NCI-H226 (cell line): Measurements from ENCODE around the gene PSD2.

Experiments used
- DNase-seq: peaks from one replicate; pipeline ENCODE4 v3.0.0-alpha.2; 2015

The PSD2 gene

DNA sequence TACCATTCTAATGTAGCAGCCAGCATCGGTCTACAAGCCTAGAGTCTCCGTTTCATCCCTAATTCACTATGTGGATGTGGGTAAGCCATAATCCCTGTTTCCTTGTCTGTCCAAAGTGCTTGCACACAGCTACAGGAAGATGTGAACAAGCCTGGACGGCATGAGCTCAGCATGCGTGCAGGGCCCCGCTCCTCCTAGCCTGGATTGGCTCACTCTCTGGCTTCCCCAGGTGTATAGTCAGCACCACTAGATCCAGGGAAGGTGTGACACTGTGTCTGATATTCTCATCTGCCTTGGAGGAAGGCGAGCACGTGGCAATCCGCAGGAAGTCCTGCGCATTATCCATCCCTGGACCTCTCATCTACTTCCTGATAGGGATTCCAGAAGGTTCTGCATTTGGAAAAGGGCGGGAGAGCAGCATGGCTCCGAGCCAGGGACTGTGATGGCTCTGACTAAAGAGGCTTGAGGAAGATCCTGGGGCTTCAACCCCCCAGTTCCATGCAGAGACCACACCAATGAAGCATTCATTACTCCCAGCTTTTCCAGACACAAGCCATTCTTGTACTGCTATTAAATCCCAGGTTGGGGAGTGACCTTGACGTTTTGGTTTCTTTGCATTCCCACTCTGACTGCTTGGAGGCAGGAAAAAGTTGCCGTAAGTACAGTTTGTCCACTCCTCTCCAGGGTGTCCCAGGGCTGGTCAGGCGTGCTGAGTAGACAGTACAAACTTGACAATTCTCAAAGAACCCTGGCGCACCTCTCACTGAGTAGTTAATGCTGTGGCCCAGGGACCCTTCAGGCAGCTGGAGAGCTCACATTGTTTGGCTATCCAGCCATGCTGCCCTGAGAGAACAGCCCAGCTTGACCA, 65.6 kb downstream of the PSD2 start:
- DNase-seq: no peak

DNA sequence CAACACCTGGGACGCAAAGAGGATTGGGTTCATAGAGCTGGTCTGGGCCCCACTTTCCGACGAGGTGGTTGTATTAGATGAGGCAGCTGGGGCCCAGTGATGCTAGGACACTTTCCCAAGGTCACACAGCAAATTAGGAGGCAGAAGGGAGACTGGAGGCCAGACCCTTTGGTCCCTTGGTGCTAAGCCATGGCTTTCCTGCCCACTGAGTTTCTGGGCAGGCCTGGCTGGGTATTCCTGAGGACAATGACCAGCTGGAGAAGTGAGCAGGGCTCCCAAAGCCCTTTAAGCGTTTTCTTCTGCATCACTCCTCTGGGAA, 66.2 kb downstream of the PSD2 start:
- no peak for DNase-seq

DNA sequence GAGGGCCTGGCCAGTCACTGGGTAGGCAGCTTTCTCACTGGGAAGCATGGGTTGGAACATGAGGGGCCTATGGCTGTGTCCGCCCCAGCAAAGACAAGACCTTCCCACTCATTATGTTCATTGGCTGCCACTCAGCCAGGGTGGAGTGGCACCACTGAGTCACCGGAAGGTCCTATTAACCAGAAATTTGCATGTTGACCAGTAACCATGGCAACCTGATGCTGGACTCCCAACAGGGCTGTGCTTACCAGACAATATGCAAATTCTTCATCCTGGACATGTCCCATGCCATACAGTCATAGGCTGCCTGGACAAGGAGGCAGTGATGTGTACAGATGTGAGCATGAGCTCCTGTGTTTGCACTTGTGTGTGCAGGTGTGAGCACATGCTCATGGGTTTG, 66.7 kb downstream of the PSD2 start:
- DNase-seq: no peak

DNA sequence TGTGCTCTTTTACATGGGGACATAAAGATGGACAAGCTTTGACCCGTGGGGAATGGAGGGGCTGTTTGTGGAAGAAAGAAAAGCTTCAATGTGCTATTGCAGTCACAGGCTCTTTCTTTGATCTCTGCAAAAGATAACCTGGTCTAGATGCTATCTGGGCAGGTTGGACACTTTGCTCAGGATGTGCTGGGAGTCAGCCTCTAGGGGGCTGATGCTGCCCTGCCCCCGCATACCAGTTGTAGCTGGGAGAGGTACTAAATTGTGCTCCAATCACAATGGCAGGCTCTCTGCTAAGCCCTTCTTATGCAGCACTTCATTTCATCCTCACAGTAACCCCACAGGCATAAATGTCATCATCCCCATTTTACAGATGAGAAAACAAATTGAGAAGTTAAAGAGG, 67.2 kb downstream of the PSD2 start:
- DNase-seq: no peak

DNA sequence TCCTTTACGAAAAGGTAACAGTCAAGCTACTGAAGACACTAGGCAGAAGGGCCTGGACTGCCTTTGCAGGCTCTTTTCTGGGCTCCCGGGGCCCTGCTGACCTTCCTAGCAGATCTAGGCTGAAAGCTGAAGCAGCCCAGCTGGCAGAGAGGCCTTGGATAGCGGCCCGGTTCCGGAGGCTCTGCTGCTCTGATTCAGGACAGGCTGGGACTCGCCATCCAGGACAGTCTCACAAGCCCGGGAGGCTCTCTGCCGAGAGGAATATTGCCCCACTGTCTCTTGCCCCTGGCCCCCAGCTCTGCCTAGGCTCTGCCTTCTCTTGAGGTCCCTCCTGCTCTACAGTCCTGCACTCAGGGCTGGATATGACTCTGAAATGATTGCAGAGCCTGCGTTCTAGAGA, 67.8 kb downstream of the PSD2 start:
- no peak for DNase-seq

DNA sequence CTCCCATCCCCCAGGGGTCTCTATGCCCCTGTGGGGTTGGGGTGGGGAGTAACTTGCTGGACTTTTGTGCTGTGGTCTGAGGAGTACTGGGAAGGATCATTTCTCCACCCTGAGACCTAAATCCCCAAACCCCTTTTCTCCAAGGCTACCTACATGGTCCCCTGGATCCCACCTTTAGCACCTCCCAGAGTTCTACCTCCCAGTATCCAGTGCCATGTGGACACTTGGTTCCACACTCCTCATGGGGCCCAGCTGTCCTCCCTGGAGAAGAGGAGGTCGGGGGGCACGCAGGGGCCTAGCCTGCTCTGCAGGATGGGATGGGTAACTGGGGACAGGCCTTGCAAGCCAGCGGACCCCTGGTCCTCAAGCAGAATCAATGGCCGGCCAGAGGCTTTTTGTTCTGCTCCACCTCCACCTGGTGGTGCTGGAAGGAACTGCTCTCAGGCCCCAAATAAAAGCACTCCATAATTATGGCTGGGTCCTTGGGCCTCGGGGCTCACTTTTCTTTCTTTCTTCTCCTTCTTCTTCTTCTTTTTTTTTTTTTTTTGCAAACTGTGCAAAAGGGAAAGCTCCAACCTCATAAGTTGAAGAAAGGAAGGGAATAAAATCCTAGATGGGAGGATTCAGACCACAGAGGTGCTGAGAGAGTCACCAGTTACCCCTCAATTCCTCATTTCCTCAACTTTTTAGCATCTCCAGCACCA, 68.4 kb downstream of the PSD2 start:
- DNase-seq: no peak

DNA sequence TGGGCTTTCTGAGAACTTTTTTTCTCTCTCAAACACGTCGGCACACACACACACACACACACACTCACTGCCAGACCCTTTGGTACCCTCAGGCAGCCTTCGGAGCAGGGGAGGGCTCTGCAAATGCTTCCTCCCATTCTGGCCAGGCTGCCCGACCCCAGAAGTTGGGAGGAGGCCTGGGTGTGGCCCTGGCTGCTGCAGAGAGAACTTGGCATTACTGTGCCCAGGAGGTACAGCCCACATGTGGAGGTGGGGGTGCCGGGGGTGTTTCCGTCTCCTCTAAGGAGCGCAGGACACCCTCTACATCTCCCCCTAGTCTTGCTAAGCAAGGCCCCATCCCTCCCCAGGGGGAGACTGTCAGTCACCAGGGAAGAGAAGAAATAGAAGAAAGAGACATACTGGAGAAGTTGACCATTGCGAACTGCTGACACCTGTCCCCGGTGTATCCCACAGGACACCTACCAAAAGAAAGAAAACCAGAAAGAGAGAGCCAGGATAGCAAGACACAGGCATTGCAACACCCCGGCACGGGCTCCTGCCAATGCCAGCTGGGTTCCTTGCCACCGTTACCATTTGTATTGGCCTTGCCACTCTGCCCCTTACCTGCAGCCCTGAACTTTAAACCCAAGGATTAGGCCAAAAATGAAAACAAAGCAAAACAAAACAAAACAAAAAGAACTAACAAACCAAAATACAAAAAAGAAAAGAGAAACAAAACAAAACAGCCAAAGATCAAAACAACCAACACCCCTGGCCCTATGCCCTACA, 69.3 kb downstream of the PSD2 start:
- DNase-seq: no peak

DNA sequence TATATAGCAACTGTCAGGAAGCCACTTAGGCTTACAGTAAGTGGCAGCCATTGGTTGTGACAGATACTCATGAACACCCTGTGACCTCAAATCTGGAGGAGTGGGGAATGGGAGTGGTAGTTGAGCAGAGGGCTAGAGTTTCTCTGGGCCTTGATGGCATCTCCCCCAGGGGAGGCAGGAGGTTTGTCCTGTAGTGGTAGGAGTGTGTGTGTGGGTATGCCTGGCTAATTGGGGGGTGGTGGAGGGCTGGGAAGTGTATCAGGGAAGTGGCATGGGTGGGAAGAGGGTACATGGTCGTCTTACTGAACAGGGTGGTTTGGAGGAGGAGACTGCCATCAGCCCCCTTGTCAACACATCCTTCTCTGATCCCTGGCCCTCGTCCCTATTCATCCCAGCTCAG, 71.5 kb downstream of the PSD2 start:
- DNase-seq: no peak

DNA sequence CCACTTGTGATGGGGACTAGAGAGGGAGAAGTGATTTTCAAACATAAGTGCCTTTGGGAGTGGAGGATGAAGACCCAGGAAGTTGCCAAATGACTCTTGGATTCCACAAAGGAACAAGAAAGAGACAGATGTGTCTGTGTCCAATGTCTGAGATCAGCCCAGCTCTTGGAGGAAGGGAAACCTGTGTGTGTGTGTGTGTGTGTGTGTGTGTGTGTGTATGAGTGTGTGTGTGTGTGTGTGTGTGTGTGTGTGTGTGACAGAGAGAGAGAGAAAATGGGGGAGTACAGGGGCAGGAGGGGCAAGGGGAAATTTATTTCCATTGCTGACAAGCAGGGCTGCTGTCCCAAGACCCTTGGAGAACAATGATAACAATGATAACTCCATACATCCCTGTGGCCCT, 72.0 kb downstream of the PSD2 start:
- DNase-seq: no peak

DNA sequence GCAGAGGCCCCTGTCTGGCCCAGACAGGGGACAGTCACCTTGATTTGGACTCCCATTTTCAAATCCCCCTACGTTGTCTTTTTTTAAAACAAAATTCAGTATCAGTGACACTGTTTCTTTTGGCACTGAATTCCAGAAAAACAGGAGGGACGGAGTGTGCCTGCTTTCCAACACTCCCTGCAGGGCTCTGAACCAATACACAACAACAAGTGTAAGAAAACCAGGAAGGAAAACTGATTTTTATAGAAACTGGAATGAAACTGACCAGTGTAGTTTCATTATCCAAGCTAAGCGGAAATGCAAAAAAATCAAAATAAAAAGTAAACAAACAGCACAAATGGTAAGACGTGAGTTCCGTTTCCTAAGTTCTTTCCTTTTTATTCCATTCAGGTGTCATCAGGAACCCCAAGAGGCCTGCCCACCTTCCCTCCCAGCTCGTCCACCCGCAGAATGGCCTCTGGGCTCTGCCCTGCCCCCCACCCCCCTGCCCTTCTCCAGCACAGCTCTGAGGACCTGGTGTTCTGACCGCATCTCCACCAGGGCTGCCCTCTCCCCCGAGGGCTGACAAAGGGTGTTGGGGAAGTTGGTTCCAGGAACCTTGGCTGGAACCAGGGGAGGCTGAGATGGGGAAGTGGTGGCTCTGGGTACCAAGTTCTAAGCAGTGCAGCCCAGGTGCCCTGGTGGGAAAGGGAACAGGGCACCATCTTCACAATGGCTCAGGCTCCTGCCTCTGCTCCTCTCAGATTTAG, 73.6 kb downstream of the PSD2 start:
- no peak for DNase-seq

DNA sequence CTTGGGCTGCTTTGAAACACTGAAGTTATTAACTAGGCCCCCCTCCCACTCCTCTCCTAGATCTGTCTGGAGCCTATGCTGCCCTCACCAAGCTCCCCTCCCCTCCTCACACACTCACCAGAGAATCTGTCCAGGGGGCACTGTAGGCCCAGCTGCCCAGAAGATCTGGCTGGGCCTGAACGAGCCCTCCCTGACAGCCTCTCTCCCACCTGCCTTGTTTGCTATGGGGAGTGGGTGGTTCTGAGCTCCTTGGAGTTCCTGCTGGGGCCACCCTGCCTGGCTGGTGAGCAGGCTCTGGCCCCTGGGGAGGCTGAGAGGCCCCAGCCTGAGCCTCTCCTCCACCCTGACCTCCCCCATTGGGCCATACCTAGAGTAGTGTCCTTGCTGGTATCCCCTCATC, 75.1 kb downstream of the PSD2 start:
- no peak for DNase-seq

DNA sequence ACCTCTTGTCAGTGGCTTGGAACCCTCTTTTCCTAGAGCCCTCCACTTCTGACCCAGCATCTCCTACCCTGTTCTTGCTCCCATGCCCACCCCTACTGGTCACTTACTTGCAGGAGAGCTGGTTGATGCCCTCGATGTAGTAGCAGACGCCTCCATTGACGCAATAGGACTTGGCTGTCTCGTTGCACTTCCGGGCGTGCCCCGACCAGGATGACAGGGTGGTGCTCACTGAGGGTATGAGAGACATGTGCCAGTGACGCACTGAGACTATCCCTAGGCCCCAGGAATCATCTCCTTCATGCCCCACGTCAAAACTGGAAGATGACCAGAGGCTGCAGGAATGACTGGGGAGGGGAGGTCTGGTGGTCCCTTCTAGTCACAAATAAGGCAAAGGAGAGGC, 76.0 kb downstream of the PSD2 start:
- no peak for DNase-seq

DNA sequence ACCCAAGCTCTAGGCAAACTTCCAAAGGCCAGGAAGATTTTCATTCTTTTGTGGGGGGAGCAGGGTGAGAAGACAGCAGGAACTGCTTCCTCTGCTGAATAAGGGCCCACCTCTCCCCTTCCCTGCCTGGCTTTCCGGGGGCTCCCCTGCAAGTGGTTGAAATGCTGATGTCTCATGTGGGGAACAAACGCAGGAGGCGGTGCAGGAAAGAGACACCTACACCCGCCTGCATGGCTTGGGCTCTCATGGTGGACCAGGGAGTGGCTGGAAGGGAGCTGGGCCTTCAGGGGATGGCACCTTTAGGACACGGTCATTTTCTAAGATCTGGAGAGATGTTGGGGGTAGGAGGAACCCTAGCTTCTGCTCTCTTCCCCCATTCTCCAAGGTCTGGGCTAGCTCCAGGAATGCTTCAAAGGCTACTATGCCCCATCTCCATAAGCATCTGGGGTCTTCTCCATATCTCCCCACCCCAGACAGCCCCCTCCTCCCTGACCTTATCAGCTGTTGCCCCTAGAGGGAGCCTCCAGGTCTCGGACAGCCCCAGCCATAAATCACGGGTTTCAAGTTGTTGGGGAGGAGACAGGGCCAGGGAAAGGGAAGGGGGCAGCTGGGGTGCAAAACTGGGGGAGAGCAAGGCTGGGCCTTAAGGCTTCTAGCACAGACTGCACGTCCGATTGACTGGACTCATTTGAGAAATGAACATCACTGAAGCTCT, 76.6 kb downstream of the PSD2 start:
- no peak for DNase-seq

DNA sequence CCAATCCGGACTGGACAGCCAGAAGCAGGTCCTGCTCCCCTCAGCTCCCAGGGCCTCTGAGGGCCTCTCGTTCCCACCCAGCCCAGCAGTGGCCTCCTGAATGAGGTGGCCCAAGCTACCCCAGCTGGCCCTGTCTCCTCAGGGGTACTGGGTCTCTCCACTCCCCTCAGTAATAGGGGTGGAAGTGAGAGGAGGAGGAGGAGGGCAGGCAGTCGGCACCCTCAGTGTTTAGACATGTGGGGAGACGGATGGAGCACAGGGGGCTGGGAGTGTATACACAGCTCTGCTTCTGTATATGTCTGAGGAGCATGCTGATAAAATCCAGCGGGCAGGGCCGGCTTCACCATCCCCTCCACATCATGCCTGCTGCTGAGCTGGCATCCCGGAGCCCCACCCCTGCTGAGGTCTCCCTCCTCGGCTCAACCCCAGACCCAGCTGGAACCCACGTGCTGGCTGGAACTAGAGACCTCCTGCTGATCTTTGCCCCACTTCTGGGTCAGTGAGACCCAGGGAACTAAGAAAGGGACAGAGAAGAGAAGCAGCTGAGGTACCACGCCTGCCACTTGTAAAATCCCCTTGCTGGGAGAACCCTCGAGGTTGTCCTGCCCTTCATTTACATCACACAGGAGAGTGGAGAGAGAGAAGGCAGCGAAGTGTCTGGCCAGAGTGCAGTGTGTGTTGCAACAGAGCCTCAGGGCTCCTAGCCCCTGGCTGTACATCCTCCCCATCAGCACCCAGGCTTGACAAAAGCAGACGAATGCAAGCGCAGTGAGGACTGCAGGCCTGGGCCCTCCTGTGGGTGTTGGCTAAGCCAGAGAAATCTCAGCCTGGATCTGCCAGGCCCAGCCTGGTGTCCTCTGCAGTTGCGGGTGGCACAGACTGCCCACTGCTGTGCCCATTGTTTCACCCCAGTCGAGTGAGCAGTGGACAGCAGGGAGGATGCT, 77.5 kb downstream of the PSD2 start:
- no peak for DNase-seq

DNA sequence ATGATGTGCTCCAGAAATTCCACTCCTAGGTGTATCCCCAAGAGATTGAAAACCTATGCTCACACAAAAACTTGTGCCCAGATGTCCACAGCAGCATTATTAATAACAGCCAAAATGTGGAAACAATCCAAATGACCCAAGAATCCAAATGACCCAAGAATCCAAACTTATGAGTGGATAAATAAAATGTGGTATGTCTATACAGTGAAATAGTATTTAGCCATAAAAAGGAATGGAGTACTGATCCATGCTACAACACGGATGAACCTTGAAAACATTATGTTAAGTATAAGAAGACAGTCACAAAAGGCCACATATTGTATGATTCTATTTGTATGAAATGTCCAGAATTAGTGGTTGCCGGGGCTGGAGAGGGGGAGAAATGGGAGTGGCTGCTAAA, 80.3 kb downstream of the PSD2 start:
- DNase-seq: no peak

DNA sequence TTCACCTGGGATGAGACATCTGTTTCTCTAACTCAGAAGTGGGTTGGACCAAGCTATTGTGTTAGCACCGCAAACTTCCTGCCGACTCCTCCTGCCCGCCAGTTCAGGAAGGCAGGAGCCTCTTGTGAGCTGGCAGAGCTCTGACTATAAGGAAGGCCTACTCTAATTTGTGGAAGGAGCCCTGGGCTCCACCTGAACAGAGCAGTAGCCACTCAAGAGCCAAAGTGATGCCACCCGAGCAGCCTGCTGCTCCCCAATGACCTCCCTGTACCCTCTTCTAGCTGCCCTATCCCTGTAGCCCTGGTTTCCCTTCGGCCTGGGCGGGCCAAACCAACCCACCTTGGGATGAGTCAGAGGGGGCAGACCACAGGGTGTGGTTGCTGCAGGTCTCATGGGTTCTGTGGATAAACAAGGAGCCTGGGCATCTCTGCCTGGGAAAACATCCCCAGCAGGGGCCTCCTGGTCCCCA, 81.6 kb downstream of the PSD2 start:
- no peak for DNase-seq

DNA sequence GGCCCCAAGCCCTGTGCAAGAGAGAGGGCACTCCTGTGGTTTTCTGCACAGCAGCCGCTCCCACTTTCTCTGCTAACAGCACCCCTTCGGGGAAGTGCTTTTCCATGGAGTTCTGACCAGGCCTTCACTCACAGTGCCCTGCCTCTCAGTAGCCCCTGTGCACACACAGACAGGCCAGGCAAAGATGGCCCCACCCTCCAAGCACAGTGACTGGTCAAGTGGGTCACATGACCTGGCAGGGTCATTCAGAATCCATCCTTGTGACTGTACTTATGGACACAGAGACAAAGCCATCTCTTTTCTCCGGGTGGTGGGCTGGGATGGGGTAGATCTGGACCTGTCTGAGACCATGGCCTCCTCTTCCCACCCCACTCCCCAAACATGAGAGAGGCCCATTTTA, 82.5 kb downstream of the PSD2 start:
- DNase-seq: no peak

DNA sequence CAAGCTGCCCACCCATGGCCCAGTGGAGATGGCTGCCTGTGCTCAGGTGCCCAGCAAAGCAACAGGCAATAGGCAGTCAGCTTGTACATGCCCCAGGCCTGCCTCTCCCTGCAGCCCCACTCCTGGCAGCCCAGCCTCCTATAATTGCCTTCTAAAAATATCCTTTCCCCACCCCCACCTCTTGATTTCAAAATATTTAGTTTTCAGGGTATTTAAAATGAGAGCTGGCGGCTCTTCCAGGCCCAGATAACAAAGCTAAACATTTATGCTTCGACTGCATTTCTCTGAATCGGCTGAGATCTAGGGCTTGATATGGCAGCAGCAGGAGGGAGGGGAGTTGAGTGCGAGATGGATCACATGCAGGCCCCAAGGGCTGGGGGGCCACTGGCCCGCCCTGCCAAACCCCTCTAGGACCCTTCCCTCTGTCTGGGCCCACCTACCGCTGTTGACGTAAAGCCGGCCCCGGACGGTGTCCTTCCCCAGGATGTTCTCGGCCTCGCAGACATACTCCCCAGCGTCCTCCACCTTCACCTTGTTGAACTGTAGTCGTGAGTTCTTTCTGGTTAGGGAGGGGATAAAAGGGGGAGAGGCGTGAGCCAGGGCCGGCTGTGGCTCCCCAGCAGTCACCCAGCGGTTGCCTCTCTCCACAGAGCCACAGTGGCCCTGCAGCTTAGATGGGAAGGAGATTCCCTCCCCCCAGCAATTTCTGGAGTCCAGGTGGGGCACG, 85.0 kb downstream of the PSD2 start:
- no peak for DNase-seq

DNA sequence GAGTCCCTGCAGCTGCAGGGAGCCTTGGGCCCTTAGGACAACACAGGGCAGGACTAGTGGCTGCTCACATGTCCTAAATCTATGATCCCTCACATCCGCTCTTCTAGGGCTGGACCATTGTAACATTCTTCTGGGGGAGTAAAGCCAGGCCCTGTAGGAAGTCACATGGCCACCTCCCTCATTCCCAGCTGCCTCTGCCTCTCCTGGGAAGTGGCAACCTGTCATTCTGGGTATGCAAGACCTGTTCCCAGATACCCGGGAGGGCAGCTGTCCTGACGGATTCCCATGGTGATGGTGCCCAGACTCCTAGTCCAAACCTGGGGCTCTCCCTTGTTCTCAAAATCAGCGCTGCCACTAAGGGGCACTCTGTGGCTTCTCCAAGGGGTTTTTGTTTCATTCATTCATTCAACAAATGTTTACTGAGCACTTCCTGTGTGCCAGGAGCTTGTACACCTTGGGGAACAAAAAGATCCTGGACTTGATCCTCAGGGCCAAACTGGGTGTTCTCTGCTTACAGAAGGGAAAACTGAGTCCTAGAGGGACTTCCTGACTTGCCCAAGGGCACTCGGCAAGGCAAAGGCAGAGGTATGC, 85.6 kb downstream of the PSD2 start:
- DNase-seq: no peak

DNA sequence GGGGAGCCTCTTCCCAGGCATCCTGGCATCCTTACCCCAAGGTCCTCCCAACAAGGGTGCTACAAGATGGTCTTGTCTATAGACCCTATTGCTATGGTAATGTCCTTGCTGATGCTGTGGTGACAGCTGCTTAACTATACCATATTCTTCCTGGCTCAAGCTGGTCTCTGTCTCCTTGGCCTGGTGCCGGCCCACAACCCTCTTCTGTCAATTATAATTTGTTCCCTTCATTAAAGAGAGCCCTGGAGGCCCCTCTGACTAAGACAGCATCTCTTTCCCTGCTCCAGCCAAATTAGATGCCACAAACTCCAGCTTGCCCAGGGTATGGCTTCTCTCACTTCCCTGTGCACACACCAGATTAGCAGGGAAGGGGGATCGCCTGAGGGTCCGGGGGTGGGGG, 86.7 kb downstream of the PSD2 start:
- DNase-seq: no peak
